Left ventricle myocardium inferior (tissue), 1 donor: Measurements from ENCODE around the gene MTO1. TPM values are rescaled to one million over a fixed set of nuclear protein-coding genes. Genes with fewer than 3 reads are reported as not detected.
"Not testable (repeated sequence)": the region's sequence is repeated elsewhere in the genome, so short reads cannot be mapped to it uniquely, and the experiment has no call there.

ENCODE experiments used
- DNase-seq: peaks from one replicate; pipeline ENCODE4 v3.0.0-alpha.2; 2020
- H3K27ac ChIP-seq: fragments of 200-600 bp; replicated peaks from 2 replicates; pipeline ENCODE4 v1.8.0; 2021
- H3K27me3 ChIP-seq: fragments of 200-600 bp; 2 replicates; pipeline ENCODE4 v1.8.0; 2021; ENCODE audit warnings: low read depth
- H3K36me3 ChIP-seq: fragments of 200-600 bp; 2 replicates; pipeline ENCODE4 v1.8.0; 2021
- H3K4me1 ChIP-seq: fragments of 200-600 bp; 2 replicates; pipeline ENCODE4 v1.8.0; 2021
- H3K4me3 ChIP-seq: fragments of 200-600 bp; 2 replicates; pipeline ENCODE4 v1.8.0; 2021; ENCODE audit warnings: mild to moderate bottlenecking, moderate library complexity
- H3K9me3 ChIP-seq: fragments of 200-600 bp; replicated peaks from 2 replicates; pipeline ENCODE4 v1.8.0; 2021
- CTCF ChIP-seq: fragments of 200-600 bp; IDR thresholded peaks from 2 replicates; pipeline ENCODE4 v1.8.0; 2021; ENCODE audit warnings: antibody characterized with exemption, mild to moderate bottlenecking, borderline replicate concordance
- intact Hi-C: fragments of 100-400 bp; cut with micrococcal nuclease; formaldehyde crosslinking; loops from one replicate; pipeline ENCODE4 v1.11.0; 2022
- total RNA-seq: library from RNA; stranded (reverse); fragmentation: NEBNext Ultra II Directional; extraction: Animal tissue kit (Norgen Biotek cat#: 25700); gene quantifications from one replicate; pipeline ENCODE4 v1.2.1, GENCODE V29; 2021
- donor health status: DM: no; HTN: yes; CAD: no; lungs with severe emphysema.

Gene MTO1
- total RNA-seq, 1 donor from 2014 or later = 30.4 TPM

GRCh38 chr6:73513496-73513854 is 51.9 kb downstream of the MTO1 start:
- H3K9me3 ChIP-seq = no peaks in the 10 kb centered on the region
- DNase-seq = no peak
- no peak for TF ChIP-seq CTCF
- peaks cover 26% of the 10 kb centered on the region for H3K36me3 ChIP-seq
- intact Hi-C loops = no loop called here
- peaks cover 26% of the 10 kb centered on the region for H3K4me1 ChIP-seq
- H3K27ac ChIP-seq = no peak overlapping the region
- no peak overlapping the region for H3K4me3 ChIP-seq
- H3K27me3 ChIP-seq = peaks cover 8% of the 10 kb centered on the region

- H3K9me3 ChIP-seq = no peaks in the 10 kb centered on the region
- no peak overlapping the region for H3K27ac ChIP-seq
- no peak for DNase-seq
- TF ChIP-seq CTCF = no peak
- peaks cover 37% of the 10 kb centered on the region for H3K36me3 ChIP-seq
- H3K27me3 ChIP-seq = peaks cover 8% of the 10 kb centered on the region
- no peak overlapping the region for H3K4me3 ChIP-seq
- intact Hi-C loops = loop anchor here (5.0 kb wide), 1 partner anchor 93 kb away; no protein-coding TSS in a partner anchor
- peaks cover 37% of the 10 kb centered on the region for H3K4me1 ChIP-seq
Observed at GRCh38 chr6:73514746-73515110, 53.2 kb downstream of the MTO1 start.

GRCh38 chr6:73515204-73515655 is 53.7 kb downstream of the MTO1 start:
- no peaks in the 10 kb centered on the region for H3K9me3 ChIP-seq
- intact Hi-C loops = loop anchor here (5.0 kb wide), 1 partner anchor 92 kb away; no protein-coding TSS in a partner anchor
- DNase-seq = no peak
- peaks cover 10% of the 10 kb centered on the region for H3K27me3 ChIP-seq
- peaks cover 38% of the 10 kb centered on the region for H3K36me3 ChIP-seq
- peaks cover 42% of the 10 kb centered on the region for H3K4me1 ChIP-seq
- no peak for TF ChIP-seq CTCF
- H3K4me3 ChIP-seq = no peak overlapping the region
- peak overlapping the region; percentile 47 for H3K27ac ChIP-seq

GRCh38 chr6:73516514-73517489 is 55.3 kb downstream of the MTO1 start:
- TF ChIP-seq CTCF = no peak
- Histone ChIP-seq H3K36me3 (peaks cover 38% of the 10 kb centered on the region), H3K4me3 (peak overlapping the region; percentile 15), H3K27ac (peak overlapping the region; percentile 47), H3K4me1 (peaks cover 58% of the 10 kb centered on the region), H3K27me3 (peaks cover 26% of the 10 kb centered on the region), H3K9me3 (no peaks in the 10 kb centered on the region)
- no peak for DNase-seq
- intact Hi-C loops = loop anchor here (5.0 kb wide), 1 partner anchor 90 kb away; no protein-coding TSS in a partner anchor

GRCh38 chr6:73518100-73518981 is 56.8 kb downstream of the MTO1 start:
- intact Hi-C loops = loop anchor here (5.0 kb wide), 1 partner anchor 89 kb away; no protein-coding TSS in a partner anchor
- not testable (repeated sequence) for DNase-seq, H3K9me3 ChIP-seq
- peak overlapping the region; percentile 41 for H3K27ac ChIP-seq
- peaks cover 73% of the 10 kb centered on the region for H3K4me1 ChIP-seq
- peaks cover 41% of the 10 kb centered on the region for H3K27me3 ChIP-seq
- peaks cover 35% of the 10 kb centered on the region for H3K36me3 ChIP-seq
- H3K4me3 ChIP-seq = peak overlapping the region; percentile 90

- H3K27me3 ChIP-seq = peaks cover 43% of the 10 kb centered on the region
- intact Hi-C loops = loop anchor here (5.0 kb wide), 1 partner anchor 88 kb away; no protein-coding TSS in a partner anchor
- H3K9me3 ChIP-seq, DNase-seq: not testable (repeated sequence)
- H3K36me3 ChIP-seq = peaks cover 35% of the 10 kb centered on the region
- peak overlapping the region; percentile 99 for H3K27ac ChIP-seq
- peaks cover 82% of the 10 kb centered on the region for H3K4me1 ChIP-seq
- peak overlapping the region; percentile 90 for H3K4me3 ChIP-seq
Observed at GRCh38 chr6:73518982-73519881, 57.7 kb downstream of the MTO1 start.
